ENCODE results near the gene SLC14A1.

- TF ChIP-seq TAF1 (IDR thresholded peaks at IDR 0.05; ENCODE audit: borderline replicate concordance, insufficient read depth, low read length): no peak
- TF ChIP-seq REST (IDR thresholded peaks at IDR 0.05; ENCODE audit: insufficient read depth in 1 of 2, low read depth in 2 of 2, low read length in 2 of 2): no peak
- no peak for TF ChIP-seq FOXP2 (optimal IDR thresholded peaks at IDR 0.05; ENCODE audit: borderline replicate concordance, extremely low read depth, extremely low read length, insufficient read depth)
- no peak for TF ChIP-seq POLR2AphosphoS5 (IDR thresholded peaks at IDR 0.05; ENCODE audit: low read depth, low read length)
- no peak for TF ChIP-seq SIN3A (IDR thresholded peaks at IDR 0.05; ENCODE audit: borderline replicate concordance, insufficient read depth, low read length)
Observed at GRCh38 chr18:45734505-45734904, 10.5 kb downstream of the SLC14A1 start.
